Neural cell (in vitro differentiated cells): ENCODE results near the gene XPO4. TPM values are rescaled to one million over a fixed set of nuclear protein-coding genes. Genes with fewer than 3 reads are reported as not detected.

Source experiments
- H2AFZ ChIP-seq: fragments of 200-600, 300-800 bp; sonication (generic), shearing (Covaris generic); 2 replicates; pipeline ENCODE4 v1.6.0; 2014; ENCODE audit warnings: low read depth, mild to moderate bottlenecking, antibody characterized with exemption, low read length, moderate library complexity
- H3F3A ChIP-seq: fragments of 200-600 bp; shearing (Covaris generic); 2 replicates; pipeline ENCODE4 v1.6.1; 2016; ENCODE audit warnings: mild to moderate bottlenecking, moderate library complexity, mixed read lengths, antibody characterized with exemption, low read length; ENCODE audit not compliant: insufficient read depth, poor library complexity, severe bottlenecking
- H3K27ac ChIP-seq: fragments of 200-600, 300-800 bp; sonication (generic), shearing (Covaris generic); 2 replicates; pipeline ENCODE4 v1.5.1; 2014; ENCODE audit warnings: mild to moderate bottlenecking, low read length, moderate library complexity
- H3K27me3 ChIP-seq: fragments of 300-800, 200-600 bp; sonication (generic), shearing (Covaris generic); 2 replicates; pipeline ENCODE4 v1.6.0; 2014; ENCODE audit warnings: mild to moderate bottlenecking, low read depth, low read length, moderate library complexity; ENCODE audit not compliant: insufficient read depth
- H3K36me3 ChIP-seq: fragments of 300-800, 200-600 bp; sonication (generic), shearing (Covaris generic); 2 replicates; pipeline ENCODE4 v1.5.1; 2014; ENCODE audit warnings: mild to moderate bottlenecking, antibody characterized with exemption, low read length, moderate library complexity; ENCODE audit not compliant: insufficient read depth
- H3K4me2 ChIP-seq: fragments of 300-800, 200-600 bp; sonication (generic), shearing (Covaris generic); 2 replicates; pipeline ENCODE4 v1.6.0; 2014; ENCODE audit warnings: mild to moderate bottlenecking, low read length
- H3K4me3 ChIP-seq: fragments of 300-800, 200-600 bp; sonication (generic), shearing (Covaris generic); 2 replicates; pipeline ENCODE4 v1.5.1; 2014; ENCODE audit warnings: mild to moderate bottlenecking, low read length, moderate library complexity
- H3K79me2 ChIP-seq: fragments of 200-600 bp; shearing (Covaris generic); replicated peaks from 2 replicates; pipeline ENCODE4 v1.6.0; 2014; ENCODE audit warnings: mild to moderate bottlenecking, low read length, moderate library complexity; ENCODE audit not compliant: insufficient read depth
- H3K9ac ChIP-seq: fragments of 300-800, 200-600 bp; sonication (generic), shearing (Covaris generic); 2 replicates; pipeline ENCODE4 v1.6.1; 2016; ENCODE audit warnings: mild to moderate bottlenecking, low read length, mixed read lengths
- H3K9me2 ChIP-seq: fragments of 200-600 bp; shearing (Covaris generic); 2 replicates; pipeline ENCODE4 v1.6.1; 2016; ENCODE audit warnings: mild to moderate bottlenecking, low read length, mixed read lengths; ENCODE audit not compliant: insufficient read depth
- H3K9me3 ChIP-seq: fragments of 200-600, 300-800 bp; sonication (generic), shearing (Covaris generic); 2 replicates; pipeline ENCODE4 v1.6.1; 2016; ENCODE audit warnings: mild to moderate bottlenecking, mixed run types, low read length, moderate library complexity, mixed read lengths
- H4K20me1 ChIP-seq: fragments of 200-600 bp; shearing (Covaris generic); 2 replicates; pipeline ENCODE4 v1.6.1; 2016; ENCODE audit warnings: mild to moderate bottlenecking, mixed run types; ENCODE audit not compliant: insufficient read depth
- CTCF ChIP-seq: fragments of 450-650 bp; IDR thresholded peaks from 2 replicates; pipeline ENCODE4 v1.5.1; 2014; ENCODE audit warnings: antibody characterized with exemption, mild to moderate bottlenecking, moderate library complexity; ENCODE audit not compliant: poor library complexity, severe bottlenecking
- EP300 ChIP-seq: fragments of 450-650 bp; conservative IDR thresholded peaks from 2 replicates; pipeline ENCODE4 v1.6.1; 2014; ENCODE audit warnings: antibody characterized with exemption, mild to moderate bottlenecking, moderate library complexity; ENCODE audit not compliant: poor library complexity, severe bottlenecking
- EZH2 ChIP-seq: fragments of 200-600, 300-800 bp; shearing (Covaris generic), sonication (generic); IDR thresholded peaks from 2 replicates; pipeline ENCODE4 v1.6.1; 2014; ENCODE audit warnings: antibody characterized with exemption, low read length, borderline replicate concordance, mild to moderate bottlenecking; ENCODE audit not compliant: insufficient read depth, poor library complexity, severe bottlenecking
- MXI1 ChIP-seq: fragments of 450-650 bp; conservative IDR thresholded peaks from 2 replicates; pipeline ENCODE4 v1.6.1; 2014; ENCODE audit warnings: antibody characterized with exemption, mild to moderate bottlenecking; ENCODE audit not compliant: poor library complexity, severe bottlenecking
- POLR2AphosphoS5 ChIP-seq: IDR thresholded peaks from 2 replicates; pipeline ENCODE4 v1.6.1; 2012
- RAD21 ChIP-seq: fragments of 450-650 bp; conservative IDR thresholded peaks from 2 replicates; pipeline ENCODE4 v1.6.1; 2014; ENCODE audit warnings: antibody characterized with exemption, mild to moderate bottlenecking, moderate library complexity
- REST ChIP-seq: IDR thresholded peaks from 2 replicates; pipeline ENCODE4 v1.6.1; 2012; ENCODE audit warnings: borderline replicate concordance
- SMC3 ChIP-seq: fragments of 450-650 bp; conservative IDR thresholded peaks from 2 replicates; pipeline ENCODE4 v1.6.1; 2014; ENCODE audit warnings: antibody characterized with exemption, mild to moderate bottlenecking, moderate library complexity; ENCODE audit not compliant: poor library complexity
- TAF1 ChIP-seq: IDR thresholded peaks from 2 replicates; pipeline ENCODE4 v1.6.1; 2012; ENCODE audit warnings: low read depth
- polyA plus RNA-seq: library from polyadenylated mRNA; depleted of rRNA; stranded (reverse); fragments of >200 nt; gene quantifications from 2 replicates; pipeline ENCODE4 v1.2.3, GENCODE V29; 2014

Gene XPO4
- polyA plus RNA-seq, 1 donor from 2014 or later, result 13.0 TPM

- no peak for TF ChIP-seq REST
- TF ChIP-seq TAF1, result no peak
- TF ChIP-seq SMC3, result no peak
- no peak for TF ChIP-seq MXI1
- TF ChIP-seq POLR2AphosphoS5, result no peak
- TF ChIP-seq CTCF, result no peak
- TF ChIP-seq EZH2, result no peak
- TF ChIP-seq EP300, result no peak
- TF ChIP-seq RAD21, result no peak
- no peak overlapping the region for H3K27ac ChIP-seq
- H3K9me3 ChIP-seq, result no peaks in the 10 kb centered on the region
- H3K27me3 ChIP-seq, result no peaks in the 10 kb centered on the region
- H3K36me3 ChIP-seq, result no peaks in the 10 kb centered on the region
- no peak overlapping the region for H2AFZ ChIP-seq
- H3K4me3 ChIP-seq, result no peak overlapping the region
- H3F3A ChIP-seq, result no peaks in the 10 kb centered on the region
- H3K9ac ChIP-seq, result no peak overlapping the region
- no peak overlapping the region for H3K4me2 ChIP-seq
- no peaks in the 10 kb centered on the region for H3K79me2 ChIP-seq
- no peaks in the 10 kb centered on the region for H3K9me2 ChIP-seq
- no peaks in the 10 kb centered on the region for H4K20me1 ChIP-seq
These were observed 37.5 kb upstream of the XPO4 start for GRCh38 chr13:20940083-20940482.

GRCh38 chr13:20939662-20940061 is 37.1 kb upstream of the XPO4 start:
- H2AFZ ChIP-seq, result no peak overlapping the region
- no peak overlapping the region for H3K9ac ChIP-seq

More at GRCh38 chr13:20939662-20940061, 37.1 kb upstream of the XPO4 start:
- H4K20me1 ChIP-seq, result no peaks in the 10 kb centered on the region
- TF ChIP-seq POLR2AphosphoS5 (no peak), EZH2 (no peak), REST (no peak), EP300 (no peak), RAD21 (no peak), MXI1 (no peak), SMC3 (no peak), CTCF (no peak), TAF1 (no peak)
- no peak overlapping the region for H3K4me2 ChIP-seq
- H3K9me3 ChIP-seq, result no peaks in the 10 kb centered on the region
- H3K36me3 ChIP-seq, result no peaks in the 10 kb centered on the region
- H3K9me2 ChIP-seq, result no peaks in the 10 kb centered on the region
- no peak overlapping the region for H3K4me3 ChIP-seq
- H3K27me3 ChIP-seq, result no peaks in the 10 kb centered on the region
- no peaks in the 10 kb centered on the region for H3F3A ChIP-seq
- H3K27ac ChIP-seq, result no peak overlapping the region
- H3K79me2 ChIP-seq, result no peaks in the 10 kb centered on the region
